Glomerular visceral epithelial cell (primary cell): ENCODE data around the gene ARHGAP24.
"Not testable (repeated sequence)": the region's sequence is repeated elsewhere in the genome, so short reads cannot be mapped to it uniquely, and the experiment has no call there.

Experiments
- DNase-seq: peaks from one replicate; pipeline ENCODE4 v3.0.0-alpha.2; 2016; ENCODE audit errors: extremely low spot score

ARHGAP24 gene

GRCh38 chr4:85815796-85816459, 341.0 kb downstream of the ARHGAP24 start:
- DNase-seq = no peak

DNA sequence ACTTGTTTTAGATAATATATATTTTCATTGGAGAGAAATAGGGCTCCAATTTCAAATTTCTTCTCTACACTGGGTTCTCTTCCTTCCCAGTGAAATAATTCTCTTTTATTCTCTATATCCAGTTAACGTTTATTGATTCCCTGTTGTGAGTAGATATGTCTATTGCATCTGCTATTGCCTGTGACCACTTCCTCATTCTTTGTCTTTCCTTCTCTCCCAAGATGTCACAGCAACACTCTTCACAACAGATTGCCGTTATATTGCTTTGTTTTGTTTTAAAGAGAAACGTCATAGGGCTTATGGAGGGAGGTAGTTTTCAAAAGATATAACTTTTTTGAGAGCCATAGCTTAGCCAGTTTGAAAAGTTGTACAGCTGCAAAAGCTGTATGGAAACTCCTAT, 343.8 kb downstream of the ARHGAP24 start:
- DNase-seq = no peak

DNA sequence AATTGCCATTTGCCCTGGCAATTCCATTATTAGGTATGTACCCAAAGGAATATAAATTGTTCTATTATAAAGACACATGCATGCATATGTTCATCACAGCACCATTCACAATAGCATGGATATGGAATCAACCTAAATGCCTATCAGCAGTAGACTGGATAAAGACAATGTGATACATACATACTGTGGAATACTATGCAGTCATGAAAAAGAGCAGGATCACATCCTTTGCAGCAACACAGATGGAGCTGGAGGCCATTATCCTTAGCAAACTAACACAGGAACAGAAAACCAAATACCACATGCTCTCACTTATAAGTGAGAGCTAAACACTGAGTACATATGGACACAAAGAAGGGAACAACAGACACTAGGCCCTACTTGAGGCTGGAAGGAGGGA, 345.2 kb downstream of the ARHGAP24 start:
- DNase-seq = not testable (repeated sequence)

GRCh38 chr4:85821688-85822455, 346.9 kb downstream of the ARHGAP24 start:
- no peak for DNase-seq

DNA sequence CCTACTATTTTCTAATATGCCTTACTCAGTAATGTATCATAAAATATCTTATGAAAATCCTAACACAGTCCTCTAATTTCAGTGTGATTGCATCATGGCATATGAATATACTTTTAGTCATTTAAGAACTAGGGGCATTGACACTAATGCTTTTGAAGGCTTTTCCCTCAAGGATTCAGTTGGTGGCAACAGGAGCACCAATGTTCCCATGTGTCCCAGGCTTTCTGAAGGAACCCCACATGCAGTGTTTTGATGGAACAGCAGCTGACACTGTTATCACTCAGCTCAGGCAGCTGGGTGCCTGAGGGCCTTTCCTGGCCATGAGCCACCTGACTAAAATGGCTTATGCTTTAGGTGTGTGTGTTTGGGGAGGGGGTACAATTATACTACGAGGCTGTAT, 348.3 kb downstream of the ARHGAP24 start:
- DNase-seq = no peak

- DNase-seq = no peak
These were observed 349.4 kb downstream of the ARHGAP24 start for GRCh38 chr4:85824166-85824945.

GRCh38 chr4:85826060-85826678, 351.2 kb downstream of the ARHGAP24 start:
- DNase-seq = peak; percentile 97

GRCh38 chr4:85828027-85828890, 353.3 kb downstream of the ARHGAP24 start:
- peak; percentile 25 for DNase-seq

DNA sequence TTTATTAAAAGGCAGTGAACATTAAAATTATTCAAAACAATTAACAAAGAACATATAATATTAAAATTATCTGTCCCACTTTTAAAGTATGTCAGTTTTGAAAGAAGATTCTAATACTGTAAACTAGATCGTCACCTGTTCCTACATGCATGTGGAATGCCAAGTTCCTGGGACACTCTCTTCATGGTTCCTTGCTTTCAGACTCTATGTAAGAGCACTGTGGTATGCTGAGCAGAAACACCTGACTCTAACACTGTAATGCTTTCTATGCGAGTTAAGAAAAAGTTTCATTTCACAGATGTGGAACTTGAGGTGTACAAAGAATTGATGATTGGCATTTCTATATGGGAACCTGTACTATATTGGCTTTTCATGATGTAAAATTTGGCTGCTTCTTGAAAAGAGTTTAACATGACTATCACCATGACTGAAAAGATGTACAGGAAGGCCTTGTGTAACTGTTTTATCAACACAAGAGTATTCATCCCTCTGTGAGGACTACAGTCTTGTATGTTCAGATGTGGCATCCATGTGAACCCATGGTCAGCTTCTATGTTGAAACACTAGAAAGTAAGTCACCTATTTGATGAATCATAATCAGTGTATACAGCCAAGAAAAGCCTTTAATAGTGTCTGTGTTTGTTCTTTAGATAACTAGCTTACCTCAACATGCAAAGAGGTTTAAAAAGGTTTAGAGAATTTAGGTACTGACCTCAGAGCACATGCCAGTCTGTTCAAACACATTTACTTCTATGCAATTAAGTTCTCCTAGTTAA, 354.5 kb downstream of the ARHGAP24 start:
- peak; percentile 61 for DNase-seq

DNA sequence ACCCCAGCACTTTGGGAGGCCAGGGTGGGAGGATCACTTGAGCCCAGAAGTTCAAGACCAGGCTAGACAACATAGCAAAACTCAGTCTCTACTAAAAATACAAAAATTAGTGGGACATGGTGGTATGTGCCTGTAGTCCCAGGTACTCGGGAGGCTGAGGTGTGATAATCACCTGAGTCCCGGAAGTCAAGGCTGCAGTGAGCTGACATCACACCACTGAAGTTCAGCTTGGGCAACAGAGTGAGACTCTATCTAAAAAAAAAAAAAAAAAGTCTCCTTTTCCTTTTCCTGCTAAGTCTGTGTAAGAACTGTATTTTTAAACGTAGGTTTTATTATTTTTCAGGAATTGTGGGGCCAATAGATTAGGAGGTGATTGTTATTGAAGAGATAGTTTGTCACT, 356.7 kb downstream of the ARHGAP24 start:
- no peak for DNase-seq

DNA sequence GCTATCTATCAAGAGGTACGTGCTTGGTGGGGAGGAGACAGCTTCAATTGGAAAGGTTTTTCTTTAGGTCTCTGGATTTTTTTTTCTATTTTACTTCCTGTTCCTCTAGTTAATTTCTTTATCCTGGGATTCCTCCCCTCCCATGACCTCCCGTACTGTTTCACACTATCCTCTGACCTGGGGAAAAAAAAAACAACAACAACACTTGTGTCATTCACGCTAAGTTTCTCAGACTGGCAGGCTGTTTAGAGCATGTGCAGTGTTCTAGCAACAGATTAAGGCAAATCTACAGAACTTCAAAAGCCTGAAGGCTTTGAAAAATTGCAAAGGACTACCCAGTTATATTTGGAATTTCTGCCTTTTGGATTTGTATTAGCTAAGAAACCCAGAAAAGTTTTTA, 358.4 kb downstream of the ARHGAP24 start:
- no peak for DNase-seq

- no peak for DNase-seq
These were observed 360.0 kb downstream of the ARHGAP24 start for GRCh38 chr4:85834934-85835333.

DNA sequence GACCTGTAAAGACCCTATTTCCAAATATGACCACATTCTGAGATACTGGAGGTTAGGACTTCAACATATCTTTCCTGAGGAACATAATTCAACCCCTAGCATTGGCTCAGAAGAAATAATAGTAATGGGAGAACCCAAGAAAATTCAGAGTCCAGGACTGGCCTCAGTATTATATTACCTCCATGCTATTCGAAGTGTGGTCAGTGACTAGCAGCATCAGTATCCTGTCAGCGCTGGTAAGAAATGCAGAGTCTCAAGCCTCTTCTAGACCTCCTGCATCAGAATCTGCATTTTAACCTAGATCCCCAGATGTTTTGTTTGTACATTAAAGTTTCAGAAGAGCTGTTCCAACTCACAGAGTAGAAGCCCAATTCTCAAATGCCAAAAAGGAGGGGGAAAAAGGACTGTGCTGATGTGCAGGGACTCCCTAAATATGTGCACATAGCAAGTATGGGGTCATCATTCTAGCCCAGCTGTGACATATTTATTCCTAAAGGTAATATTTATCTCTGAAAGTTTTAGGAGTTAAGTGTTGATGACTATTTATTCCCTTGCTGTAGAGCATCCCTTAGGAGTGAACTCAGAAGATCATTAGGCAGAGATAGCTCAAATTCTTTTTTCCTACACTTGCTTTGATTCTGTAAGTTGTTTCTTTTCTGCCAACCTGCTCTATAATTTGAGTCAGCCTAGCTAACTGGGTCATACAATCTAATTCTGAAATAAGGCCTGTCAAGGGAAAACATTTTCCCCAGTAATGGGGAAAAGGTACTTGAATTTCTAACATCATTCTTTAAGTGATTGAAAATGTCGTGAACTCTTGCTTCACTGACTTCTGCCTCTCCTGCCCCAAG, 361.9 kb downstream of the ARHGAP24 start:
- no peak for DNase-seq

DNA sequence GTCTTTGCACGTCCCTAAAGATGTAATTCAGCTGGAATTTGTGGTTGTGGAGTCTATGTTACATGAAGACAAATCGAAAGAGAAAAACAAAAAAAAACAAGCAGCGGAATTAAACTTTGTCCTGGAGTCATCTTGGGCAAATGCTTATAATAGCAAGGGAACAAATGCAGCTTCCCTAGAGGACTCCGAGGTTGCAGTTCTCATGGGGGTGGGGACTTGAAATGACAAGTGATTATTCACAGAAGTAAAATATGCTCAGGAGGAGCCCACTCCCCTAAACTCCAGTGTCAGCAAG, 362.4 kb downstream of the ARHGAP24 start:
- DNase-seq = peak; percentile 39

DNA sequence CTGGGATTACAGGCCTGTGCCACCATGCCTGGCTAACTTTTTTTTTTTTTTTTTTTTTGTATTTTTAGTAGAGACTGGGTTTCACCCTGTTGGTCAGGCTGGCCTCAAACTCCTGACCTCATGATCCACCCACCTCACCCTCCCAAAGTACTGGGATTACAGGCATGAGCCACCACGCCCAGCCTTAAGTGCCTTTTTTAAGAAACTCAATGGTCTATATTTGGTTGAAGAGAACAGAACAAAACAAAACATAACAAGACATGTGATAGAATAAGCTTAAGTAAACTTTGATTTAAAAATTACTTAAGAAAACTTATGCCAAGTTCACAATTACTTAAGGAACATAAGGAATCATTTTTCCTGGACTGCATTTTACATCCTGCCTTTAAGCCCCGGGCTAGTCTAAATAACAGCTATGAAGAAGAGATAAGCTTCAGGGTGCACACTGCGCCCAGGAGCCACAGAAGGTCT, 365.1 kb downstream of the ARHGAP24 start:
- DNase-seq = not testable (repeated sequence)

DNA sequence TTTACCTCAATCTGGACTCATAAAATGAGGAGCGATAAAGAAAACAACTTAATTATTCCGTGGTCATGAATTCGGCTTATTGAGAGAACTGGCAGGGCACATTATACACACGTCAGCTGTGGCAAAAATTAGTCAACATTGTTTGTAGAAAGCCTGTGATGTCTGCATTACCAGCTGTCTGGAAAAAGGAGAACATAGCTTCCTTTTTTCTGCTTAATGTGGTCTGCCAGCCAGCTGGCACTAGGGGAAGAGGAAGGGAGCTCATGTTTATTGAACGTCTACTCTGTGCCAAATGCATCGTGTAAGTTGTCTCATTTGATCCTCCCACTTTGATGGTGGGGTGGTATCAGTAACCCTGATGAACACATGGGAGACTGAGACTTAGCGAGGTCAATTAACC, 367.6 kb downstream of the ARHGAP24 start:
- DNase-seq = no peak

- DNase-seq = not testable (repeated sequence)
These were observed 378.8 kb downstream of the ARHGAP24 start for GRCh38 chr4:85853740-85854139.

DNA sequence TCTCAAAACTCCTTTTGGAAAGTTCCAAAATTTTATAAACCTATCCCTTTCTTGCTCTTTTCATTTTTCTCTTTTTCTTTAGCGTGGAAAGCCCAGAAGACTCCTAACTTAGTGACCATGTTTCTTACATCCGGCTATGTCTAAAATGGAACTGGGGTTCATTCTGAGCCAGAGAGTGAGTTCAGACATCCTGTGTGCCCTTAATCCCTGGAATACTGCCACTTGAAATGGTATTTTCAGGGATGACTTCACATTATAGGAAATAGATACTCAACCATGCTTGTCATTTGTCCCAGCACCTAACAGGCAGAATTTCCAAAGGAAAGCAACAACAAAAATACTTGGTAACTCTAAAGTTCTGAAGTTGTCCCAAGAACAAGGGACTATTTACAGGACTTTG, 379.6 kb downstream of the ARHGAP24 start:
- peak; percentile 28 for DNase-seq

GRCh38 chr4:85860066-85860740, 385.3 kb downstream of the ARHGAP24 start:
- DNase-seq = peak; percentile 35
